T-helper 22 cell (primary cell): ENCODE data around the gene SLF2.

Experiments
- DNase-seq: peaks from one replicate; pipeline ENCODE4 v3.0.0-alpha.2; 2020; ENCODE audit warnings: low read depth

Gene SLF2

GRCh38 chr10:100899171-100899570 lies 13.6 kb upstream of the SLF2 start:
- no peak for DNase-seq

- no peak for DNase-seq
Measured at GRCh38 chr10:100901051-100901450, 11.7 kb upstream of the SLF2 start.

GRCh38 chr10:100902622-100903021 lies 10.1 kb upstream of the SLF2 start:
- DNase-seq, result no peak

GRCh38 chr10:100904917-100905316 lies 7.8 kb upstream of the SLF2 start:
- DNase-seq, result no peak

- DNase-seq, result no peak
Measured at GRCh38 chr10:100907175-100907574, 5.6 kb upstream of the SLF2 start.

GRCh38 chr10:100907773-100908363 lies 4.9 kb upstream of the SLF2 start:
- no peak for DNase-seq

GRCh38 chr10:100908378-100908777 lies 4.4 kb upstream of the SLF2 start:
- no peak for DNase-seq

GRCh38 chr10:100909501-100910263 lies 3.1 kb upstream of the SLF2 start:
- DNase-seq, result no peak

- no peak for DNase-seq
Measured at GRCh38 chr10:100911472-100911871, 1.3 kb upstream of the SLF2 start.

GRCh38 chr10:100912013-100912604 lies 654 bp upstream of the SLF2 start:
- no peak for DNase-seq

GRCh38 chr10:100913470-100913865 lies 705 bp downstream of the SLF2 start:
- DNase-seq, result no peak

GRCh38 chr10:100917071-100917470 lies 4.3 kb downstream of the SLF2 start:
- no peak for DNase-seq

GRCh38 chr10:100923580-100923979 lies 10.8 kb downstream of the SLF2 start:
- no peak for DNase-seq

GRCh38 chr10:100927266-100927665 lies 14.5 kb downstream of the SLF2 start:
- DNase-seq, result no peak

- DNase-seq, result no peak
Measured at GRCh38 chr10:100928039-100928438, 15.3 kb downstream of the SLF2 start.

GRCh38 chr10:100930368-100930767 lies 17.6 kb downstream of the SLF2 start:
- no peak for DNase-seq

- no peak for DNase-seq
Measured at GRCh38 chr10:100934084-100934659, 21.4 kb downstream of the SLF2 start.

GRCh38 chr10:100939763-100940344 lies 27.1 kb downstream of the SLF2 start:
- no peak for DNase-seq

- no peak for DNase-seq
Measured at GRCh38 chr10:100942229-100942628, 29.5 kb downstream of the SLF2 start.

- DNase-seq, result no peak
Measured at GRCh38 chr10:100943508-100943907, 30.7 kb downstream of the SLF2 start.

GRCh38 chr10:100945754-100946153 lies 33.0 kb downstream of the SLF2 start:
- no peak for DNase-seq

- no peak for DNase-seq
Measured at GRCh38 chr10:100948916-100949315, 36.2 kb downstream of the SLF2 start.

GRCh38 chr10:100960251-100960650 lies 47.5 kb downstream of the SLF2 start:
- DNase-seq, result no peak
